ENCODE data around the gene ARHGAP10.

The ARHGAP10 gene

GRCh38 chr4:147829401-147830101, 97.7 kb downstream of the ARHGAP10 start:
- peak overlapping the region; percentile 94 for H3K27ac ChIP-seq
- CTCF ChIA-PET, result interaction anchor here (0.5 kb wide), 1 partner anchor 70 kb away, joined by 3 read pairs; no protein-coding TSS in a partner anchor
- POLR2A ChIA-PET (ENCODE audit: low non-redundant PET), result interaction anchor here (0.7 kb wide), 1 partner anchor 148 kb away, joined by 4 read pairs; no protein-coding TSS in a partner anchor
- DNase-seq (ENCODE audit: low spot score), result peak; percentile 52
- no peak for TF ChIP-seq CTCF (conservative IDR thresholded peaks at IDR 0.05; ENCODE audit: low read depth)

GRCh38 chr4:147830102-147830463, 98.2 kb downstream of the ARHGAP10 start:
- CTCF ChIA-PET, result no interaction called here
- TF ChIP-seq CTCF (conservative IDR thresholded peaks at IDR 0.05; ENCODE audit: low read depth), result no peak
- no peak for DNase-seq (ENCODE audit: low spot score)
- POLR2A ChIA-PET (ENCODE audit: low non-redundant PET), result interaction anchor here (0.7 kb wide), 1 partner anchor 148 kb away, joined by 4 read pairs; no protein-coding TSS in a partner anchor
- H3K27ac ChIP-seq, result peak overlapping the region; percentile 94

GRCh38 chr4:147830987-147831386, 99.1 kb downstream of the ARHGAP10 start:
- peak; percentile 57 for DNase-seq (ENCODE audit: low spot score)
- ChIA-PET POLR2A (ENCODE audit: low non-redundant PET) (no interaction called here), CTCF (interaction anchor here (1.0 kb wide), 1 partner anchor 36 kb away, joined by 5 read pairs; no protein-coding TSS in a partner anchor)
- no peak for TF ChIP-seq CTCF (conservative IDR thresholded peaks at IDR 0.05; ENCODE audit: low read depth)
- peak overlapping the region; percentile 94 for H3K27ac ChIP-seq

GRCh38 chr4:147831551-147832171, 99.8 kb downstream of the ARHGAP10 start:
- ChIA-PET POLR2A (ENCODE audit: low non-redundant PET) (no interaction called here), CTCF (interaction anchor here (1.0 kb wide), 1 partner anchor 35 kb away, joined by 5 read pairs; no protein-coding TSS in a partner anchor)
- DNase-seq (ENCODE audit: low spot score), result peak; percentile 82
- H3K27ac ChIP-seq, result peak overlapping the region; percentile 77
- no peak for TF ChIP-seq CTCF (conservative IDR thresholded peaks at IDR 0.05; ENCODE audit: low read depth)

GRCh38 chr4:147833254-147833653, 101.4 kb downstream of the ARHGAP10 start:
- POLR2A ChIA-PET (ENCODE audit: low non-redundant PET), result no interaction called here
- CTCF ChIA-PET, result no interaction called here
- no peak overlapping the region for H3K27ac ChIP-seq
- TF ChIP-seq CTCF (conservative IDR thresholded peaks at IDR 0.05; ENCODE audit: low read depth), result no peak
- no peak for DNase-seq (ENCODE audit: low spot score)

- DNase-seq (ENCODE audit: low spot score), result no peak
- ChIA-PET CTCF (no interaction called here), POLR2A (ENCODE audit: low non-redundant PET) (no interaction called here)
- no peak for TF ChIP-seq CTCF (conservative IDR thresholded peaks at IDR 0.05; ENCODE audit: low read depth)
- H3K27ac ChIP-seq, result no peak overlapping the region
These were observed 101.9 kb downstream of the ARHGAP10 start for GRCh38 chr4:147833741-147834140.
